ENCODE results near the gene TSPOAP1.

GRCh38 chr17:58353389-58353825 lies 24.8 kb upstream of the TSPOAP1 start:
- no peak for TF ChIP-seq CTCF (IDR thresholded peaks at IDR 0.05)
- TF ChIP-seq POLR2A (IDR thresholded peaks at IDR 0.05) = no peak

Data from uterus (tissue), 2 donors.